Loucy (cell line): ENCODE data around the gene VWA8.

Experiments used
- EZH2phosphoT487 ChIP-seq: fragments of 200-600 bp; IDR thresholded peaks from 2 replicates; pipeline ENCODE4 v1.6.1; 2018; ENCODE audit warnings: antibody characterized with exemption, mild to moderate bottlenecking, moderate library complexity, borderline replicate concordance
- TF ChIP-seq, protein P1 (sequence below): fragments of 200-600 bp; sonication (generic); conservative IDR thresholded peaks from 2 replicates; pipeline ENCODE4 v1.5.1; 2014; ENCODE audit warnings: mild to moderate bottlenecking, antibody characterized with exemption, low read length

DNA sequence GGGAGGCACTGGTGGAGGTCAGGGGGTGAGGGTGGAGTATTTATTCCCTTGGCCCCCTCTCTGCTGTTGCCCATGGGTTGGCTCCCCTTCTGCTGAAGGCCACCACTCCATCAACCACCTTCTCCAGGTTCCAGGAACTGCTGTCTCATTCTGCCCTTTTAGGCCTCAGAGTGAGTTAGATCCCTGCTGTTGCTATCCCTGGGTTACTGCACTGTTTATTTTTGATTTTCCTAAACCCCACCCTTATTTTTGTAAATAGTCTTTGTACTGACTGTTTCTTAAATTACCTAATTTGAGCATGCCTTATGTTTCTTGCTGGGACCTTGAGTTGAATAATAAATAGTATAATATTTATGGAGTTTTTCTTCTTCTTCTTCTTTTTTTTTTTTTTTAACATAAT, 370.8 kb downstream of the VWA8 start:
- TF ChIP-seq, protein P1, sequence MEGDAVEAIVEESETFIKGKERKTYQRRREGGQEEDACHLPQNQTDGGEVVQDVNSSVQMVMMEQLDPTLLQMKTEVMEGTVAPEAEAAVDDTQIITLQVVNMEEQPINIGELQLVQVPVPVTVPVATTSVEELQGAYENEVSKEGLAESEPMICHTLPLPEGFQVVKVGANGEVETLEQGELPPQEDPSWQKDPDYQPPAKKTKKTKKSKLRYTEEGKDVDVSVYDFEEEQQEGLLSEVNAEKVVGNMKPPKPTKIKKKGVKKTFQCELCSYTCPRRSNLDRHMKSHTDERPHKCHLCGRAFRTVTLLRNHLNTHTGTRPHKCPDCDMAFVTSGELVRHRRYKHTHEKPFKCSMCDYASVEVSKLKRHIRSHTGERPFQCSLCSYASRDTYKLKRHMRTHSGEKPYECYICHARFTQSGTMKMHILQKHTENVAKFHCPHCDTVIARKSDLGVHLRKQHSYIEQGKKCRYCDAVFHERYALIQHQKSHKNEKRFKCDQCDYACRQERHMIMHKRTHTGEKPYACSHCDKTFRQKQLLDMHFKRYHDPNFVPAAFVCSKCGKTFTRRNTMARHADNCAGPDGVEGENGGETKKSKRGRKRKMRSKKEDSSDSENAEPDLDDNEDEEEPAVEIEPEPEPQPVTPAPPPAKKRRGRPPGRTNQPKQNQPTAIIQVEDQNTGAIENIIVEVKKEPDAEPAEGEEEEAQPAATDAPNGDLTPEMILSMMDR: no peak
- TF ChIP-seq EZH2phosphoT487: no peak
